M059J (cell line): ENCODE data around the gene TSN. TPM values are rescaled to one million over a fixed set of nuclear protein-coding genes. Genes with fewer than 3 reads are reported as not detected.
A peak's percentile ranks its signal among the peaks of the same experiment; 100 is the strongest.

Experiments
- DNase-seq: peaks from one replicate; pipeline ENCODE4 v3.0.0-alpha.2; 2012; ENCODE audit warnings: low read depth
- total RNA-seq: library from RNA; depleted of rRNA; stranded (reverse); fragments of >200 nt; shearing (Covaris generic); gene quantifications from 2 replicates; pipeline ENCODE4 v1.2.3, GENCODE V29; 2014

Gene TSN
- total RNA-seq, 1 experiment from 2014 or later: 62.8 TPM

DNA sequence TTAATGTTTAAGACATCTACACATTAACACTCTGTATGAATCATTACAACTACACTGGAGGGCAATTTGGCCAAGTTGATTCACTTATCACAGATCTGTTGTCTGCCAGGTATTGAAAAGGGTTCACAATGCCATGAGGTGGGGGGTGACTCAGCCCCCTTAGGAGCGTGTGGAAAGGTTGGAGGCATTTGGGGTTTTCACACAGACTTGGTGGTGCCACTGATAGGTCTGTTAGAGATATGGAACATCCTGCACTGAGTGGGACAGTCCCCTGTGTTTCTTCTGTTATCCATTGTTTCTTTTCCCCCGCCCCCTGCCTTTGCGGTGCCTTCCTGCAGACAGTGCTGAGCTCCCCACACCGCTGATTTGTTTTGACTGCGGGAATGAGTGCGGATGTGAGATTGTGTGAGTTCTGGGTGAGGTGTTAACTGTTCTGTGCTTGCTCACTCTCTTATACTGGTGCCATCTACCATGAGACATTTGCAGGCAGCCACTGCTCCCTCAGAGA lies 9.3 kb upstream of the TSN start:
- peak; percentile 64 for DNase-seq

- DNase-seq: peak; percentile 61
Observed at GRCh38 chr2:121748202-121748601, 7.2 kb upstream of the TSN start.

DNA sequence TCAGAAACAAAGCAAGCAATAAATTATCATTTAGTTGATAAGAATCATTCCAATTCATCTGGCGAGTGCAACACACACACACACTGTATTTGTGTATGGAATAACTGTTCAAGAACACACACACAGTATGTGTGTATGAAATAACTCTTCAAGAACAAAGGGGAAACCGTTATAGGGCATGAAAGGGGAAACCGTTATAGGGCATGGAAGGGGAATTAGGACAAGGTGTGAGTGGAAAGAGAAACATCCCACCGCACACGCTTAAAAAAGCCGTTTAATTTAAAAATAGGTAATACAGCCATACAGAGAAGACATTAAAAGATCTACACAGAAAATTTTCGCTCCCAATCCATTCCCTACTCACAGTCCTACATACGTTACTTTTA lies 607 bp upstream of the TSN start:
- DNase-seq: no peak

- no peak for DNase-seq
Observed at GRCh38 chr2:121764681-121765228, 9.3 kb downstream of the TSN start.

DNA sequence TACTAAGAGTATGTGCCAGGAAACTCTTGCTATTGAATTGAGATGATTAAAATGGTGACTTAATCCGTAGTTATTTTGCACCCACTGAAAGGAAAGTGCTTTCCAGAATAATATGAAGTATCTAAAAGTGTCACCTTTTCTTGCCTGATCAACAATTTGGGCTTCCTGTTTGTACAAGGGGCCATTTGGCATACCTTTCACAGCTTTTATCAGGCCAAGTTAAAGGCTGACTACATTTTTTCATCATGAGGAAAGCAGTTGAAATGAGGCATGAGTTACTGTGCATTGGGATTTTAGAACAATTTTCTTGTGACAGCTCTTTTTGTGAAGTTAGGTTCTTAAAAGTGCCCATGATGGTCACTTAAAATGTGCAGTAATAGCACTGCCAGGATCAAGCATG lies 11.2 kb downstream of the TSN start:
- no peak for DNase-seq

- no peak for DNase-seq
Observed at GRCh38 chr2:121768143-121768755, 12.8 kb downstream of the TSN start.

DNA sequence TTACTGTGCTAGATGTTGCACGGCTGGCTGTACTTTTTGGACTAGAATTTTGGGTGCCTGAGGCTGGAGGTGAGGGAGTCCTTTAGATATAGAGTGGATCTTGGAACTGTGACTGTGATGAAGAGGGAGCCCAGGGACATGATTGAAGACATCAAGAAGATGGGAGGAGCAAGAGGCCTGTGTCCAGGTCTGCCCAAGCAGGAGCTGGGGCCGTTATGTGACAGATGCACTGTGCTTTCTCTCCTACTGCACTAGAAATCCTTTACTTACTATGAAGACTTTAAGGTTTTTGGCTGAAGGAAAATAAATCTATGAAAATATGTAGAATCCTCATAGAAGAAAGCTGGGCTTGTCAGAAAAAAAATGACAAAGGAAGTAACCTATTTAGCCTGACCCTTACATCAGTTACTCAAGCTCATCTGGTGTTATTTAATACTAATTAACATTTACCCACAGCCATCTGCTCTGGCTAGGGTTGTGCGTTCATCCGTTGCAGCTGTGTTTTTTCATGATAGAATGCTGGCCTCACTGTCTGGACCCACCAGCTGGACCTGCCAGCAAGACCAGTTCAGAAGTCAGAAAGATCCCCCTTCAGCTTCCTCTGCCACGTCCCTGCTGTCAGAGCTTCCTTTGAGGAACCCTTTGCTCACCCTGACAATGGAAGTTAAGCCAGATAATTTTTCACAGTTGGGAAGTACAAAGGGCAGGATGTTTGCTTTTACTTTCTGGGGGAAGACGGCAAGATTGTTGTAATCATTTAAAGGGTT lies 16.7 kb downstream of the TSN start:
- no peak for DNase-seq

- no peak for DNase-seq
Observed at GRCh38 chr2:121774235-121774634, 18.8 kb downstream of the TSN start.

DNA sequence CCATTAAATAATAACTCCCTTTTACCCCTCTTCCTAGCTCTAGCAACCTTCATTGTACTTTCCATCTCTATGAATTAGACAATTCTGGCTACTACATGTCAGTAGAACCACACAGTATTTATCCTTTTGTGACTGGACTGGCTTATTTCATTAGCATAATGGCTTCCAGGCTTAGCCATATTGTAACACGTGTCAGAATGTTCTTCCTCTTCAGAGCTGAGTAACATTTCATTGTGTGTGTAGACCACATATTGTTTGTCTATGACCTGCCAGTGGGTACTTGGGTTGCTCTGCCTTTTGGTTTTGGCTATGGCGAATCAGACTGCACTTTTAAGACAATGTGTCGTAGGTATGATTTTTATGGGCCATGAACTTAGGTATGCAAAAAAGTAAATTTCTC lies 20.9 kb downstream of the TSN start:
- peak; percentile 17 for DNase-seq

DNA sequence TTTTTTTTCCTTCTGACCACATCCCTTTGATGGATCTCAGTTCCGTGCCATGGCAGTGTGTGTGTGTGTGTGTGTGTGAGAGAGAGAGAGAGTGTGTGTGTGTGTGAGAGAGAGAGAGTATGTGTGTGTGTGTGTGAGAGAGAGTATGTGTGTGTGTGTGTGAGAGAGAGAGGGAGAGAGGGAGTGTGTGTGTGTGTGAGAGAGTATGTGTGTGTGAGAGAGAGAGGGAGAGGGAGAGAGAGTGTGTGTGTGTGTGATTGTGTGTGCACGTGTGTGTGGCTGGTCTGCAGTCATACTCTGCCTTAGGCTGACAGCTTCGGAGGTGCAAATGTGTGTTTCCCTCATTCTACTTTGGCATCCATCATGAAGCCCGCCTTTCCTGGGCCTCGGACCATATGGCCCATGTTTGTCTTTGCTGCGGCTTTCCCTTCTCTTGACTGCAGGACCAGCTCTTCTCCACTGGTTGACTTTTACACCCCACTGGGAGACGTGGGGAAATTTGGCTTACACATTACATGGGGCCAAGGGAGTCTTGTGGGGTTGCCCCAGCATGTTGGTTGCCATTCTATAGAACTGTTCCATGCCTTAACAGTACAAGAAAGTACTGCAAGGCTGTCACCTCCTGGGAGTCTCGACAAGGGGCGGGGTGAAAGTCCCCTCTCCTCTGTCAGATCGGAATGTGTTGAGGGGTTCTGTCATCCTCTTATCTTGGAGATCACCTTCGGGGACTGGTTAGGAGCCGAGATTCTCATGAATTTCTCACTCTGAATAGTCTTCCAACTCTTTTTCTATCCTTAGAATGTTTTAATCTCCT lies 21.6 kb downstream of the TSN start:
- DNase-seq: no peak

- DNase-seq: peak; percentile 59
Observed at GRCh38 chr2:121777699-121778058, 22.2 kb downstream of the TSN start.

DNA sequence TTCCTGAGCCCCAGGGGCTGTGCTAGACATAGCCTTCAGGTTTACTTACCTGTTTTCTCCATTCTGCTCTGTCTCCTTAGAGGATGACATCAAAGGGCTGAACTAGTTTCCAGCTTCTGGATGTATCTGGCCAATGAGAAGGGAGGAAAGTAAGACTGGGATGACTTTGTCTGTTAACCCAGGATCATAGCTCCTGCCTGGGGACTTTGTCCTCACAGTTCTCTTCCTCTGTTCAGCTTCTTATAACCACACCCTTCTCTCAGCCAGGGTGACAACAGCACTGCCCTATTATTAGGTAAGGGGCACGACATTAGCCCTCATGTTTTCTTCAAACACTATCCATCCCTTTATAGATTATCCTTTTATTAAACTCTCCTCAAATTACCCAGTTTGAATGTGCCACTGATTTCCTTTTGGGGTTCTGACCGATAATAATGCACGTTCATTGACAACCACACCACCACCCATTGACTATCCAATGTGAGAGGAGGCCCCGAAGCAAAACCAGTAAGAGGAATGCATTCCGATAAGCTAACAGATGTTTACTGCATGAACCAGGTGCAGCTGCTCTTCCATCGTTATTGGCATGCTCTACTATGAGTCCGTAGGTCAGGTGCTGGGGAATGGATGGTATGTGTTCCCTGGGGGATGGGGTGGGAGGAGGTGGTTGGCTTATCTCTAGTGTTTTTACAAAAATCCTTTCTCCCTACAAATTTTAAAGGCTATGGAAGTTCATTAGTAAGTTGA lies 23.5 kb downstream of the TSN start:
- DNase-seq: no peak

DNA sequence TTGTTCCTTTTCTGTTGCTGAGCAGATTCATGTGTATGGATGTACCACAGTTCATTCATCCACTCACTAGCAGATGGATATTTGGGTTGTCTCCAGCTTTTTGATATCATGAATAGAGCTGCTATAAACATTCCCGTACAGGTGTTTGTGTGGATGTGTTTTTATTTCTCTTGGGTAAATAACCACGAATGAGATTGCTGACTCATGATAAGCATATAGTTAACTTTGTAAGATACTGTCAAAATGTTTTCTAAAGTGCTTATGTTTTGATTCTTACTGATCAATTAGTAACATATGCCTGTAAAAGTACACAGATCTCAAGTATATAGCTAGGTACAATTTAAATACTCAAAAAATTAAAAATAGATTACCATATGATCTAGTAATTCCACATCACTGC lies 27.7 kb downstream of the TSN start:
- no peak for DNase-seq

DNA sequence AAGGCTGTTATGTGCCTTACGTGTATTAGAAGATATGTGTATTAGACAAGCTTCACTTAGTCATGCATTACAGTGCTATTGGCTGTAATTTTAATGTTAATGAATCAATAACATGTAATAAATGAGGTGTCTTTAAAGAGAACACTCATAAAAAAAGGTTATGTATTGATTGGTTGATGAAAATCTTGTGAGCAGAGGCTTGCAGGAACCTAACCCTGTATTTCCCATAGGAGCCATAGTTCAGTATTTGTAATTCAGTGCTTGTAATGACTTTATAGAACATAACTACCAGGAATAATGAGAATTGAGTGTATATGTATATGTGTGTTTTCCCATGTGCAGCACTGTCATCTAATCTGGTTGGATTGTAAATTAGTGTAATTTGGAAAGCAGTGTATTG lies 33.2 kb downstream of the TSN start:
- DNase-seq: no peak

- peak; percentile 91 for DNase-seq
Observed at GRCh38 chr2:121790276-121790956, 35.0 kb downstream of the TSN start.

DNA sequence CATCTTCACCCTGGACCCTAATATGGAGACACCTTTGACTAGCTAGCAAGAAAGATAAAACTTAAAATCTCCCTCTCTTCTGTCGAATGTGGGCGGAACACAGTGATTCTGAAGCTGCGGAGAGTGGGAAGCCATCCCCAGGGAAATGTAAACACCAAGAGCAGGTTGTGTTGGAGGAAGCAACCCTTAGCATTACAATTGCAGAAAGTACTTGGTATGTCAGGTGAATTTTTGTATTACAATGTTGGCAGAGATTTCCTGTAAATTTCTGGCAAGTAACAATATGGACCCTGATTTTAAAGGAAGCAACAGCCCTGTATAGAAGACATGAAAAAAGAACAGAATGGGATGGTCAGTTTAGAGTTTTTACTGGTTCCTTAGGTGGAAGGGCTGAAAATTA lies 35.8 kb downstream of the TSN start:
- DNase-seq: no peak

- no peak for DNase-seq
Observed at GRCh38 chr2:121791801-121792221, 36.4 kb downstream of the TSN start.

GRCh38 chr2:121793816-121794215 lies 38.4 kb downstream of the TSN start:
- no peak for DNase-seq

DNA sequence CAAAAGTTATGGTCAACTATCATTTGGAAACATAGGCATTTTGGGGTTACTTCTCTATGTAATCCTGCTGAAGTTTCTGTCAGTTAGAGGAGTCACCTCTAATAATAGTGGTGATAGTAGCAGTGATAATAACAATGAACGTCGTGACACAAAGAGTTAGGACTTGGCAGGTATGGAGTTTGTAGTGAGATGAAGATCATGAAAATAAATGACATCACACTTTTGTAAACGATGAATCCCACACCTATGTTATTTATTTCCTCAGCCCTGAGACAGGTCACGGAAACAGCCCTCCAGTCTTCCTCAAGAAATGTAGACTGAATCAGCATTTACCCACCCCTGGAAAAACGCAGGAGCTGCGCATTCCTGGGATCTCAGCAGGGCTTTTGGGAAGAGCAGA lies 38.8 kb downstream of the TSN start:
- DNase-seq: no peak

- no peak for DNase-seq
Observed at GRCh38 chr2:121796239-121796638, 40.8 kb downstream of the TSN start.

DNA sequence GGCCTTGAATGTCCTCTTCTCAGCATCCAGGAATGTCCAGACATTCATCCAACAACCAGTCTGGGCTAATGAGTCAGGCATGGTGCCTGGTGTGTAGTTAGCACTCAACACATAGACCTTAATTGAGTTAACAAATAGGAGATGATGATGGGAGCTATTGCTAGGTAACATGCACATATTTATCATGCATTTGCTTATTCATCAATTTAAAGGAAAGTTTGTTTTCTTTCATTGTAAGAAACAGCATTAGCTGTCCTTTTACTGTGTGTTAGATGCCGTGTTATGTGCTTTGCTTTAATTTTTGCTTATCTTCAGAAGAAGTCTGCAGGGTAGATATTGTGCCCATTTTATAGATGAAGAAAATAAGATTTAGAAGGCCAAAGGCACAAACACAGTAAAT lies 43.2 kb downstream of the TSN start:
- DNase-seq: no peak
